ENCODE measurements around the gene BNIP1.

BNIP1 gene

GRCh38 chr5:173139631-173140030, 4.7 kb upstream of the BNIP1 start:
- no peak for ATAC-seq
- TF ChIP-seq, protein P1, sequence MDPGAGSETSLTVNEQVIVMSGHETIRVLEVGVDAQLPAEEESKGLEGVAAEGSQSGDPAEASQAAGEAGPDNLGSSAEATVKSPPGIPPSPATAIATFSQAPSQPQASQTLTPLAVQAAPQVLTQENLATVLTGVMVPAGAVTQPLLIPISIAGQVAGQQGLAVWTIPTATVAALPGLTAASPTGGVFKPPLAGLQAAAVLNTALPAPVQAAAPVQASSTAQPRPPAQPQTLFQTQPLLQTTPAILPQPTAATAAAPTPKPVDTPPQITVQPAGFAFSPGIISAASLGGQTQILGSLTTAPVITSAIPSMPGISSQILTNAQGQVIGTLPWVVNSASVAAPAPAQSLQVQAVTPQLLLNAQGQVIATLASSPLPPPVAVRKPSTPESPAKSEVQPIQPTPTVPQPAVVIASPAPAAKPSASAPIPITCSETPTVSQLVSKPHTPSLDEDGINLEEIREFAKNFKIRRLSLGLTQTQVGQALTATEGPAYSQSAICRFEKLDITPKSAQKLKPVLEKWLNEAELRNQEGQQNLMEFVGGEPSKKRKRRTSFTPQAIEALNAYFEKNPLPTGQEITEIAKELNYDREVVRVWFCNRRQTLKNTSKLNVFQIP (CRISPR knock-in tag; IDR thresholded peaks at IDR 0.05; ENCODE audit: borderline replicate concordance, low read depth): no peak
- TF ChIP-seq BACH2 (CRISPR knock-in tag; IDR thresholded peaks at IDR 0.05; ENCODE audit: borderline replicate concordance) (no peak), PPARA (CRISPR knock-in tag; IDR thresholded peaks at IDR 0.05; ENCODE audit: borderline replicate concordance) (no peak), TCF4 (CRISPR knock-in tag; IDR thresholded peaks at IDR 0.05; ENCODE audit: borderline replicate concordance) (no peak), ZNF565 (CRISPR knock-in tag; conservative IDR thresholded peaks at IDR 0.05; ENCODE audit: low read depth) (no peak), ESRRG (CRISPR knock-in tag; IDR thresholded peaks at IDR 0.05) (no peak), GLIS3 (CRISPR knock-in tag; IDR thresholded peaks at IDR 0.05) (no peak), ZC3H10 (CRISPR knock-in tag; IDR thresholded peaks at IDR 0.05) (no peak), OSR1 (CRISPR knock-in tag; IDR thresholded peaks at IDR 0.05) (no peak), CSDC2 (CRISPR knock-in tag; IDR thresholded peaks at IDR 0.05) (no peak), ZFP3 (CRISPR knock-in tag; IDR thresholded peaks at IDR 0.05) (no peak)
- TF ChIP-seq, protein P2, sequence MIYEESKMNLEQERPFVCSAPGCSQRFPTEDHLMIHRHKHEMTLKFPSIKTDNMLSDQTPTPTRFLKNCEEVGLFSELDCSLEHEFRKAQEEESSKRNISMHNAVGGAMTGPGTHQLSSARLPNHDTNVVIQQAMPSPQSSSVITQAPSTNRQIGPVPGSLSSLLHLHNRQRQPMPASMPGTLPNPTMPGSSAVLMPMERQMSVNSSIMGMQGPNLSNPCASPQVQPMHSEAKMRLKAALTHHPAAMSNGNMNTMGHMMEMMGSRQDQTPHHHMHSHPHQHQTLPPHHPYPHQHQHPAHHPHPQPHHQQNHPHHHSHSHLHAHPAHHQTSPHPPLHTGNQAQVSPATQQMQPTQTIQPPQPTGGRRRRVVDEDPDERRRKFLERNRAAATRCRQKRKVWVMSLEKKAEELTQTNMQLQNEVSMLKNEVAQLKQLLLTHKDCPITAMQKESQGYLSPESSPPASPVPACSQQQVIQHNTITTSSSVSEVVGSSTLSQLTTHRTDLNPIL (CRISPR knock-in tag; IDR thresholded peaks at IDR 0.05; ENCODE audit: low read depth): no peak

GRCh38 chr5:173140769-173141168, 3.6 kb upstream of the BNIP1 start:
- no peak for ATAC-seq
- TF ChIP-seq ARNTL (CRISPR knock-in tag; IDR thresholded peaks at IDR 0.05; ENCODE audit: borderline replicate concordance, low read depth): no peak
- no peak for TF ChIP-seq BACH2 (CRISPR knock-in tag; IDR thresholded peaks at IDR 0.05; ENCODE audit: borderline replicate concordance)

DNA sequence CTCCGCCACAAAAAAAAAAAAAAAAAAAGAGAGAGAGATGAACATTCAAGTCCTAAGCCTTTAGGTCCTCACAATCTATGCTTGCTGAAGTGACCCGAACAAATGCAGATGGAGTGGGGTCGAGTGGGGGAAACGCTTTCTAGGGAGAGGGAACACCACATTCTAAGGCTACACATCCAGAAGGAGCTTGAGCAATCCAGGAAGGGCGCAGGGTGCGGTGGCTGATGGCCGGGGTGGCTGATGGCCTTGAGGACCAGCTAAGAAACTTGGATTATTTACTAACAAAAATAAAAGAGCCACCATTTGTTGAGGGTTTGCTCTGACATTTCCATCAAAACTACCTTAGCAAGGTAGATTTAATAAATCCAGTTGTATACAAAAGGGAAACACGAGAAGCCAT, 764 bp upstream of the BNIP1 start:
- no peak for ATAC-seq
- TF ChIP-seq, protein P3, sequence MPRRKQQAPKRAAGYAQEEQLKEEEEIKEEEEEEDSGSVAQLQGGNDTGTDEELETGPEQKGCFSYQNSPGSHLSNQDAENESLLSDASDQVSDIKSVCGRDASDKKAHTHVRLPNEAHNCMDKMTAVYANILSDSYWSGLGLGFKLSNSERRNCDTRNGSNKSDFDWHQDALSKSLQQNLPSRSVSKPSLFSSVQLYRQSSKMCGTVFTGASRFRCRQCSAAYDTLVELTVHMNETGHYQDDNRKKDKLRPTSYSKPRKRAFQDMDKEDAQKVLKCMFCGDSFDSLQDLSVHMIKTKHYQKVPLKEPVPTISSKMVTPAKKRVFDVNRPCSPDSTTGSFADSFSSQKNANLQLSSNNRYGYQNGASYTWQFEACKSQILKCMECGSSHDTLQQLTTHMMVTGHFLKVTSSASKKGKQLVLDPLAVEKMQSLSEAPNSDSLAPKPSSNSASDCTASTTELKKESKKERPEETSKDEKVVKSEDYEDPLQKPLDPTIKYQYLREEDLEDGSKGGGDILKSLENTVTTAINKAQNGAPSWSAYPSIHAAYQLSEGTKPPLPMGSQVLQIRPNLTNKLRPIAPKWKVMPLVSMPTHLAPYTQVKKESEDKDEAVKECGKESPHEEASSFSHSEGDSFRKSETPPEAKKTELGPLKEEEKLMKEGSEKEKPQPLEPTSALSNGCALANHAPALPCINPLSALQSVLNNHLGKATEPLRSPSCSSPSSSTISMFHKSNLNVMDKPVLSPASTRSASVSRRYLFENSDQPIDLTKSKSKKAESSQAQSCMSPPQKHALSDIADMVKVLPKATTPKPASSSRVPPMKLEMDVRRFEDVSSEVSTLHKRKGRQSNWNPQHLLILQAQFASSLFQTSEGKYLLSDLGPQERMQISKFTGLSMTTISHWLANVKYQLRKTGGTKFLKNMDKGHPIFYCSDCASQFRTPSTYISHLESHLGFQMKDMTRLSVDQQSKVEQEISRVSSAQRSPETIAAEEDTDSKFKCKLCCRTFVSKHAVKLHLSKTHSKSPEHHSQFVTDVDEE (CRISPR knock-in tag; IDR thresholded peaks at IDR 0.05): no peak
- TF ChIP-seq ZNF8 (CRISPR knock-in tag; IDR thresholded peaks at IDR 0.05) (no peak), ZFP30 (CRISPR knock-in tag; IDR thresholded peaks at IDR 0.05) (no peak), ZNF70 (CRISPR knock-in tag; IDR thresholded peaks at IDR 0.05) (no peak), GLIS3 (CRISPR knock-in tag; IDR thresholded peaks at IDR 0.05) (no peak), PATZ1 (CRISPR knock-in tag; IDR thresholded peaks at IDR 0.05; ENCODE audit: borderline replicate concordance) (no peak)
- TF ChIP-seq, protein P1 (CRISPR knock-in tag; IDR thresholded peaks at IDR 0.05; ENCODE audit: borderline replicate concordance, low read depth): no peak

- no peak for ATAC-seq
Measured at GRCh38 chr5:173148354-173148753, 4.0 kb downstream of the BNIP1 start.

More at GRCh38 chr5:173148354-173148753, 4.0 kb downstream of the BNIP1 start:
- TF ChIP-seq BACH2 (CRISPR knock-in tag; IDR thresholded peaks at IDR 0.05; ENCODE audit: borderline replicate concordance) (no peak), TCF4 (CRISPR knock-in tag; IDR thresholded peaks at IDR 0.05; ENCODE audit: borderline replicate concordance) (no peak), CSRNP3 (CRISPR knock-in tag; IDR thresholded peaks at IDR 0.05) (no peak), PATZ1 (CRISPR knock-in tag; IDR thresholded peaks at IDR 0.05; ENCODE audit: borderline replicate concordance) (no peak), ZFP3 (CRISPR knock-in tag; IDR thresholded peaks at IDR 0.05) (no peak), ZFP30 (CRISPR knock-in tag; IDR thresholded peaks at IDR 0.05) (no peak)
- TF ChIP-seq, protein P3 (CRISPR knock-in tag; IDR thresholded peaks at IDR 0.05): no peak
